ENCODE data around the gene FAM120B. TPM values are rescaled to one million over a fixed set of nuclear protein-coding genes. Genes with fewer than 3 reads are reported as not detected.
"Not testable (repeated sequence)": the region's sequence is repeated elsewhere in the genome, so short reads cannot be mapped to it uniquely, and the experiment has no call there.

Gene FAM120B
- total RNA-seq, 2 experiments from 2014 or later, result 34.9 to 35.8 TPM

DNA sequence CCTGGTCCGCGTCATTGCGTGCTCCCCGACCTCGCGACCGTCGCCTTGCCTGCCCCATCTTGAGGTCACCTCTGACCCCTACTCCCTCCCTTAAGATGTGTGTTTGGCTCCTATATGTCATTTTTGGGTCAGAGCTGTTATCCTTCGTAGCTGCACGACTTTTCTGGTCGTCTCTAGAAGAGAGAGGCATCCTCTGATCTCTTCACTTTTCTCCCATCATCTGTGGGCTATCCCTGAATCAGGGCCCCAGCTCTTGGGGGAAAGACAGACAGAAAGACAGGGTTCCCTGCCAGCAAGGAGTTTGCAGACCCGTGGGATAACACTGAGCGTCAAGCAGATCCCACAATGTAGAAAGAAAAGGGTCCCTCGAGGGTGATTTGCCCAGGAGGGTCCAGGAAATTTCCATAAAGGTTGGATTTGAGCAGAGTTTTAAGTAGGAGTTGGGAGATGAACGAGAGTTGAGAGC, 555 bp downstream of the FAM120B start:
- peaks cover 11% of the 10 kb centered on the region for H3K36me3 Mint-ChIP-seq
- no peak for DNase-seq
- POLR2A ChIA-PET, result interaction anchor here (0.5 to 0.9 kb wide), 3 partner anchors 11 to 250 kb away, joined by 3 to 4 read pairs (median 3); no protein-coding TSS in a partner anchor
- H3K4me3 Mint-ChIP-seq, result peak overlapping the region; percentile 94
- no peak for ATAC-seq (ENCODE audit: low read depth)
- H3K4me1 Mint-ChIP-seq, result peaks cover 21% of the 10 kb centered on the region
- H3K27ac Mint-ChIP-seq, result peak overlapping the region; percentile 95
- H3K9me3 Mint-ChIP-seq, result no peaks in the 10 kb centered on the region
- H3K27me3 Mint-ChIP-seq, result peaks cover 18% of the 10 kb centered on the region

DNA sequence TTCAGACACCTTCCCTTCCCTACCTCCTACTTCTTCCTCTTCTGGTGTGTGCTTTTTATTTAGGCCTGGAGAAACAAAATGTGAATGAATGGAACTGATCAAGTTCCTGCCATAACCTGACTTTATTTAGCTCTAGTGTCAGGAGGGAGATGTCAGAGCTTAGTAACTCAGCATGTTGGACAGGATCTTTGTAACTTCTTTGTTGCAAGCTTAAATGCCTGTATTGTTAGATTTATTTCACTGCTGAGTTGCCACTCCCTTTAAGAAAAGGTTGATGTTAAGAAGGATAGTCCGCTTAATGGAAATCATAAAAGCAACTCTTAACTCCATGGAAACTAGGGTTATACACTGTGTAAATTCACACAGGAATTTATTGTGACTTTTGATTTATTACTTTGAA, 2.2 kb downstream of the FAM120B start:
- ATAC-seq (ENCODE audit: low read depth), result no peak
- no peaks in the 10 kb centered on the region for H3K9me3 Mint-ChIP-seq
- peak overlapping the region; percentile 74 for H3K4me3 Mint-ChIP-seq
- H3K27ac Mint-ChIP-seq, result no peak overlapping the region
- POLR2A ChIA-PET, result no interaction called here
- peaks cover 13% of the 10 kb centered on the region for H3K36me3 Mint-ChIP-seq
- peaks cover 25% of the 10 kb centered on the region for H3K4me1 Mint-ChIP-seq
- no peak for DNase-seq
- peaks cover 7% of the 10 kb centered on the region for H3K27me3 Mint-ChIP-seq

DNA sequence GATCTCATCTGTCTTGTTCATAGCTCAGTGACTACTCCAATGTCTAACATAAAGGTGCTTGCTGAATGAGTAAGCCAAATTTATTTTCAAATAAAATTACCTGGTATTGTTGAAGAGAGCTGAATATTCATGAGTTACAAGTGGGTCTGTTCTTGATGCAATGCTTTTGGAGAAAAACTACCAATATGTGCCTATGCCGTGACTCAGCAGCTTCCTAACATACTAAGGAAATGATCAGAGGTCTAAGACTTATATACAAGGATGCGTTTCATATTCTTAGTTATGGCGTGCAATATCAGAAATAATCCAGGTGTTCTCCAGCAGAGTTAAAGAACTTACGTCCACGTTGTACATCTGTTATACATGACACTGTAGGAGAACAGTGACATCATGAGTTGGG, 5.1 kb downstream of the FAM120B start:
- POLR2A ChIA-PET, result no interaction called here
- H3K27ac Mint-ChIP-seq, result no peak overlapping the region
- DNase-seq (no peak), ATAC-seq (ENCODE audit: low read depth) (no peak)
- peaks cover 26% of the 10 kb centered on the region for H3K4me1 Mint-ChIP-seq
- H3K36me3 Mint-ChIP-seq, result peaks cover 14% of the 10 kb centered on the region
- H3K4me3 Mint-ChIP-seq, result no peak overlapping the region
- H3K27me3 Mint-ChIP-seq, result no peaks in the 10 kb centered on the region
- no peaks in the 10 kb centered on the region for H3K9me3 Mint-ChIP-seq

DNA sequence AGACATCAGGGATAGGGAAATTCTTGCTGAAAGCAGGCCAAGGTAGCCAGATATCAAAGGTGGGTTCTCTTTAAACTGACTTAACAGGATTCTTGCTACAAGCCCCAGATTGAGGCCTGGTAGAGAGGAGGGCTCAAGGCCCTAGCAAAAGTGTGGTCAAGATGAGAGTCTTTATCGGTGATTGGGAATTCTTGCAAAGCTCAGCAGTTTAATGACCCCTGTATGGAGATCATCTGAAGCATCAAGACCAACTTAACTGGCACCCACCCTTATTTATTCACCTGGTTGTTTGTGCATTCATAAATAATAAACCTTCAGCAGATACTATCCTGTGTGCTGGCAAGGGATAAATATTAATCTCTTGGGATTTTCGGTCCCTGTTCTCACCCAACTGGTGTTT, 6.3 kb downstream of the FAM120B start:
- H3K4me3 Mint-ChIP-seq, result no peak overlapping the region
- no peaks in the 10 kb centered on the region for H3K9me3 Mint-ChIP-seq
- peaks cover 20% of the 10 kb centered on the region for H3K4me1 Mint-ChIP-seq
- H3K36me3 Mint-ChIP-seq, result peaks cover 19% of the 10 kb centered on the region
- no peak for DNase-seq
- no peak for ATAC-seq (ENCODE audit: low read depth)
- POLR2A ChIA-PET, result no interaction called here
- no peaks in the 10 kb centered on the region for H3K27me3 Mint-ChIP-seq
- no peak overlapping the region for H3K27ac Mint-ChIP-seq

DNA sequence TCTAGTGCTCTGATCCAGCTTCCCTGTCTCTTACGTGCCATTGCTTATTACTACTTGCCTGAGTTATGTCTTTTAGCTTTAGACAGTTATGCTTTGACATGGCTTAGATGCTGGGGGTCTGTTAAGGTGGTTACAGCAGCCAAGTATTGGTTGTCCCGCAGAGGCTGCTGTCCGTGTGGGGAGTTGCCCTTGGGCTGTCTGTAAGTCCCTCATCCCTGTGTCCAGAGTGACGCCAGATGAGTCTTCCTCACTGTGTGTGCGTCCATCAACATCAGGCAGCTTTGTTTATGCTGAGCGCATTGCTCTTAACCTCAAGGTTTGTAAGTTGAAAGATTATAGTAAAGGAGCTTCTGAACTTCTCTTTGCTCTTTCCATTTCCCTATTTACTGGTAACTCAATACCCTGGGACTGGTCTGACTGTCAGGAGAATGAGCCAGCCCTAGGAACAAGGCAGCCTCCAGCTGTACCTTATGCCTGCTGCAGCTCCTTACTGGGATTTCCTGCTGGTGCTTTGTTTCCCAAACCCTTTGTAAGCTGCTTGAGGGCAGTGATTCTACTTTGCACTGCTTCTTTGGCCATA, 7.2 kb downstream of the FAM120B start:
- no peak overlapping the region for H3K27ac Mint-ChIP-seq
- DNase-seq, result no peak
- POLR2A ChIA-PET, result no interaction called here
- peaks cover 12% of the 10 kb centered on the region for H3K4me1 Mint-ChIP-seq
- no peak overlapping the region for H3K4me3 Mint-ChIP-seq
- ATAC-seq (ENCODE audit: low read depth), result no peak
- no peaks in the 10 kb centered on the region for H3K9me3 Mint-ChIP-seq
- no peaks in the 10 kb centered on the region for H3K27me3 Mint-ChIP-seq
- peaks cover 16% of the 10 kb centered on the region for H3K36me3 Mint-ChIP-seq

DNA sequence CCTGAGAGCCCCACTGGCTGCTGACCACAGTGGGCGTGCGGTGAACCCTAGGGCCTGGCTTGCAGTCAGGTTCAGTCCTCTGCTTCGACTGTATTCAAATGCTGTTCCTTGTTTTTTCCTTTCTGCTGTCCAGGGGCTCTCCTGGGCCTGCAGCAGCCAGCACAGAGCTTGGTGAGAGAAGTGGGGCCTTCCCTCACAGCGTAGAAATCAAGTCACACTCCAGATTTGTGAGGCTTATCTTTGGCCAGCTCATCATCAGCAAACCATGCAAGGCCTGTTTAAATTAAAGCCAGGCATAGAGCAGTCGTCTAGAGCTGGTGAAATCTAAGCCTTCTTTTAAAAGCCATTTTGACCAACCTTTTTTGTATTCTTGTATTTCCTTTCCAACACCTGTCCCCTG, 8.4 kb downstream of the FAM120B start:
- Mint-ChIP-seq H3K4me3 (no peak overlapping the region), H3K27me3 (no peaks in the 10 kb centered on the region), H3K4me1 (peaks cover 11% of the 10 kb centered on the region), H3K27ac (no peak overlapping the region), H3K36me3 (peaks cover 24% of the 10 kb centered on the region), H3K9me3 (no peaks in the 10 kb centered on the region)
- DNase-seq (no peak), ATAC-seq (ENCODE audit: low read depth) (no peak)
- POLR2A ChIA-PET, result no interaction called here

DNA sequence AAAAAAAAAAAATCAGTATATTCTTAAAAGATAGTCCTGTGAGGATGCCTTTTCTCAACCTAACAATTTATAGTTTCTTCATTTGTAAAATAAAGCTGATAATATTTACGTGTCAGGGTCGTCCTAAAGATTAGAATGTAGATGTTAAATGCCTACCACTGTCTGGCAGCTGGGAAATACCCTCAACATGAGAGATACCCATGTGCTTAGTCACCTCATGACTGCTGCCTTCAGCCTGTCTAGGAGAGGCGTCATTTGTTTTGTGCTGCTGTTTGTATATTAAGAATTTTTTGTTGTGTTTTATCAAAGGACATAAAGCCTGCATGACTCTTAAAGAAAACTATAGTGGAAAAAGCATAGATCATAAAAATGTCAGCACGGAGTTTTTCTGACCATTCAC, 9.5 kb downstream of the FAM120B start:
- Mint-ChIP-seq H3K36me3 (peaks cover 33% of the 10 kb centered on the region), H3K4me3 (no peak overlapping the region), H3K4me1 (peaks cover 10% of the 10 kb centered on the region), H3K9me3 (no peaks in the 10 kb centered on the region), H3K27ac (no peak overlapping the region), H3K27me3 (no peaks in the 10 kb centered on the region)
- ATAC-seq (ENCODE audit: low read depth) (no peak), DNase-seq (no peak)
- POLR2A ChIA-PET, result interaction anchor here (0.6 to 0.7 kb wide), 3 partner anchors 30 to 85 kb away, joined by 3 to 7 read pairs (median 3); no protein-coding TSS in a partner anchor

DNA sequence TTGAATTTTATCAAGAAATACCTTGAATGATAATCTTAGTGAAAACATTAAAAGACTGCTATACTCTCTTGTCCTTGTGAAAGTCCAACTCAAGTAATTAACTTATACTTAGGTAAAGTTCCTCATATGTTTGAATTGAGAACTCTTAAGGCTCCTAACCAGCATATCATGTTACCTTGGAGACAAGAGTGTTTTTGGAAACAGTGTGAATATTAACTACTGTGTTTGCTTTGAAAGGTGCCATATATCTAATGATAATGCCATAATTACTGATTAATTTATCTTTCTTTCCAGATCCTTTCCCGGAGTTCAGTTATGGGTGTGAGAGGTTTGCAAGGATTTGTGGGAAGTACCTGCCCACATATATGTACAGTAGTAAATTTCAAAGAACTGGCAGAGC, 10.5 kb downstream of the FAM120B start:
- Mint-ChIP-seq H3K27ac (no peak overlapping the region), H3K4me3 (no peak overlapping the region), H3K27me3 (no peaks in the 10 kb centered on the region), H3K36me3 (peaks cover 31% of the 10 kb centered on the region), H3K9me3 (no peaks in the 10 kb centered on the region), H3K4me1 (peaks cover 6% of the 10 kb centered on the region)
- POLR2A ChIA-PET, result no interaction called here
- no peak for DNase-seq
- no peak for ATAC-seq (ENCODE audit: low read depth)

DNA sequence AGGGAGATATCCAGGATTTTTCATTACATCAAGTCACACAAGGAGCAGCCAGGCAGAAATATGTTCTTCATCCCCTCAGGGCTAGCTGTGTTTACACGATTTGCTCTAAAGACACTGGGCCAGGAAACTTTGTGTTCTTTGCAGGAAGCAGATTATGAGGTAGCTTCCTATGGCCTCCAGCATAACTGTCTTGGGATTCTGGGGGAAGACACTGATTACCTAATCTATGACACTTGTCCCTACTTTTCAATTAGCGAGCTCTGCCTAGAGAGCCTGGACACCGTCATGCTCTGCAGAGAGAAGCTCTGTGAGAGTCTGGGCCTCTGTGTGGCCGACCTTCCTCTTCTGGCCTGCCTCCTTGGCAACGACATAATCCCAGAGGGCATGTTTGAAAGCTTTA, 11.2 kb downstream of the FAM120B start:
- no peak for DNase-seq
- Mint-ChIP-seq H3K9me3 (no peaks in the 10 kb centered on the region), H3K4me3 (no peak overlapping the region), H3K27ac (no peak overlapping the region), H3K27me3 (no peaks in the 10 kb centered on the region), H3K36me3 (peaks cover 35% of the 10 kb centered on the region), H3K4me1 (peaks cover 2% of the 10 kb centered on the region)
- no peak for ATAC-seq (ENCODE audit: low read depth)
- POLR2A ChIA-PET, result interaction anchor here (0.7 kb wide), 1 partner anchor 10 kb away, joined by 3 read pairs; no protein-coding TSS in a partner anchor

DNA sequence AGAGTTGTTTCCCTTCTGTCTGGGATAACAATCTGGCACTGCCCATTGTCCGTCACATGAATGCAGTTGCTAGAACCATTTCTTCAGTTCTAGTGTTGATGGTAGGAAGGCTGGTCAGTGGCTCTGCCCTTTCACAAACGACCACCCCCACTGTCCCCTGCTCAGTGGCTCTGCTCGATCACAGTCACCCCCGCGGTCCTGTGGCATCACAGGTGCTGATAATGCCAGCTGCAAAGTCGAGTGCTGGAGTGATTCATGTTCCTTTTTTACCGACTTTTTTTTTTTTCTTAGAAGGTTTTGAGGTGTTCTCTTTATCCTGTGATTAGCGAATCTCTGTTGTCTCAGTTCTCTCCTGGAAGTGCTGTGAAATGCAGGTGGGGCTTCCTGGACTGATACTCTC, 22.8 kb downstream of the FAM120B start:
- Mint-ChIP-seq H3K27ac (no peak overlapping the region), H3K4me1 (peaks cover 1% of the 10 kb centered on the region), H3K9me3 (no peaks in the 10 kb centered on the region), H3K36me3 (peaks cover 36% of the 10 kb centered on the region), H3K4me3 (no peak overlapping the region), H3K27me3 (no peaks in the 10 kb centered on the region)
- DNase-seq (no peak), ATAC-seq (ENCODE audit: low read depth) (no peak)
- POLR2A ChIA-PET, result interaction anchor here (0.7 kb wide), 1 partner anchor 306 kb away, joined by 3 read pairs; no protein-coding TSS in a partner anchor

DNA sequence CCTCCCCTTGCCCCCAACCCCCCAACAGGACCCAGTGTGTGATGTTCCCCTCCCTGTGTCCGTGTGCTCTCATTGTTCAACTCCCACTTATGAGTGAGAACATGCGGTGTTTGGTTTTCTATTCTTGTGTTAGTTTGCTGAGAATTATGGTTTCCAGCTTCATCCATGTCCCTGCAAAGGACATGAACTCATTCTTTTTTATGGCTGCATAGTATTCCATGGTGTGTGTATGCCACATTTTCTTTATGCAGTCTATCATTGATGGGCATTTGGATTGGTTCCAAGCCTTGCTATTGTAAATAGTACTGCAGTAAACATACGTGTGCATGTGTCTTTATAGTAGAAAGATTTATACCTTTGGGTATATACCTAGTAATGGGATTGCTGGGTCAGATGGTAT, 28.6 kb downstream of the FAM120B start:
- not testable (repeated sequence) for H3K4me1 Mint-ChIP-seq

DNA sequence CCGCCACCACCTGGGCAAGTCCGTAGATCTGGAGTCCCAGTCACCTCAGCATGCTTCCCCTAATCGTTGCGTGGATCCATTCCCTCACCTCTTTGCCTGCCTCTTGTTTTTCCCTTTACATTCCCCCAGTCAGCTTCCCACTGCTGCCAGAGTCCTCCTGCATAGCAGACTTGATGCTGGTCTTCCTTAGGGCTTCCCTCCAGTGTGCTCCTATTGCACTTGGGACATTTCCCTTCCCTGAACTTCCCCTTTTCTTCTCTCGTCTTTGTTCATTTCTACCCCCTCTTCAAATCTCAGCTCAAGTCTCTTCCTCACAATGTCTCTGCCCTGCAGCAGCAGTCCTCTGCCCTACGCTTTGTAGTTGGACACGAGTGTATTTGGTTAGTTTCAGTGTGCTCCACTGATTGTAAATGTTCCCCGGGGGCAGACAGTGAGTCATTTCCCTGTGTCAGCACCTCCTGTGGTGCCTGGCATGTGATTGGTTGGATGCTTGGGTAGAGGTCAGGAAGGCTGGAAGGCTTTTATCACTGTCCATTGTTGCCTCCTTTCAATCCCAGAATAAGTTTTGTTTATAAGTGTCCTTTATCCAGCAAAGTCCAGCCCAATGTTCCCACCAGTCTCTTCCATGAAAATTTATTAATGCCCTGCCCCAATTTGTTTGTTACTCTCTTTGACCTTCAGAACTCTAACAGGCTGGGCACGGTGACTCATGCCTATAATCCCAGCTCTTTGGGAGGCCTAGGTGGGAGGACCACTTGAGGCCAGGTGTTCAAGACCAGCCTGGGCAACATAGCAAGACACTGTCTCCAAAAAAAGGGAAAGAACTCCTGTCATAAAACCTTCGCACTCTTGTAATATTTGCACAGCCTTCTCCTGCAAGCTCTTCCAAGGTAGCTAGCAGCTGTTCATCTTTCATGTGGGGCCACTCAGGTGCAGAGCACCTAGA, 38.3 kb downstream of the FAM120B start:
- H3K4me3 Mint-ChIP-seq, result peak overlapping the region; percentile 64
- peaks cover 26% of the 10 kb centered on the region for H3K4me1 Mint-ChIP-seq
- H3K27ac Mint-ChIP-seq, result peak overlapping the region; percentile 61
- H3K27me3 Mint-ChIP-seq, result no peaks in the 10 kb centered on the region
- POLR2A ChIA-PET, result interaction anchor here (0.6 kb wide), 1 partner anchor 29 kb away, joined by 3 read pairs; no protein-coding TSS in a partner anchor
- DNase-seq (no peak), ATAC-seq (ENCODE audit: low read depth) (peak; percentile 41)
- peaks cover 37% of the 10 kb centered on the region for H3K36me3 Mint-ChIP-seq
- H3K9me3 Mint-ChIP-seq, result peaks cover 2% of the 10 kb centered on the region

More for the DNA sequence above, 28.6 kb downstream of the FAM120B start:
- H3K27me3 Mint-ChIP-seq; POLR2A ChIA-PET; ATAC-seq (ENCODE audit: low read depth); H3K4me3 Mint-ChIP-seq; H3K27ac Mint-ChIP-seq; H3K9me3 Mint-ChIP-seq; DNase-seq: not testable (repeated sequence)
- H3K36me3 Mint-ChIP-seq, result peaks cover 60% of the 10 kb centered on the region

DNA sequence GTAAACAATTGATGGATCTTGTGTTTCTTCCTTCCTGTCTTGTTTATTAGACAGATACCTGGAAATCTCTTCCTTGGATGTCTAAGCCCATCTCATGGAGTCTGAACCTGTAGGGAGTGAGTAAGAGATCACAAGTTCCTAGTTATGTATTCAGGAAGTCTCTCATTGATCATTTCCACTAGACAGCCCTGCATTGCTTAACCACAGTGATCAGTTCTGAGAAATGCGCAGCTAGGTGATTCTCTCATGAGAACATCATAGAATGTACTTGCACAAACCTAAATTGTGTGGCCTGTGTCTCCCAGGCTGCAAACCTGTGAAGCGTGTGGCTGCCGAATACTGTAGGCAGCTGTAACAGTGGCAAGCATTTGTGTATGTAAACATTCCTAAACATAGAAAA, 39.1 kb downstream of the FAM120B start:
- Mint-ChIP-seq H3K4me1 (peaks cover 26% of the 10 kb centered on the region), H3K9me3 (peaks cover 4% of the 10 kb centered on the region), H3K27me3 (no peaks in the 10 kb centered on the region), H3K36me3 (peaks cover 41% of the 10 kb centered on the region), H3K27ac (peak overlapping the region; percentile 26), H3K4me3 (peak overlapping the region; percentile 64)
- ATAC-seq (ENCODE audit: low read depth) (peak; percentile 85), DNase-seq (no peak)
- POLR2A ChIA-PET, result interaction anchor here (0.6 kb wide), 1 partner anchor 30 kb away, joined by 3 read pairs; no protein-coding TSS in a partner anchor

All from activated naive CD8-positive, alpha-beta T cell treated with anti-CD3 and anti-CD28 coated beads, Interleukin-2, amount 10 ng/mL, durations not matched to agents 7 days and 5 days (primary cell).